HG02678 (cell line): ENCODE results near the gene LRRC39.

Source experiments
- ATAC-seq: cut with Tn5 transposase; IDR thresholded peaks from one replicate; pipeline ENCODE4 v1.9.1; 2021; ENCODE audit warnings: mild to moderate bottlenecking, moderate library complexity; ENCODE audit not compliant: unreplicated experiment

The LRRC39 gene

GRCh38 chr1:100151679-100152078 is 26.4 kb downstream of the LRRC39 start:
- ATAC-seq: no peak

DNA sequence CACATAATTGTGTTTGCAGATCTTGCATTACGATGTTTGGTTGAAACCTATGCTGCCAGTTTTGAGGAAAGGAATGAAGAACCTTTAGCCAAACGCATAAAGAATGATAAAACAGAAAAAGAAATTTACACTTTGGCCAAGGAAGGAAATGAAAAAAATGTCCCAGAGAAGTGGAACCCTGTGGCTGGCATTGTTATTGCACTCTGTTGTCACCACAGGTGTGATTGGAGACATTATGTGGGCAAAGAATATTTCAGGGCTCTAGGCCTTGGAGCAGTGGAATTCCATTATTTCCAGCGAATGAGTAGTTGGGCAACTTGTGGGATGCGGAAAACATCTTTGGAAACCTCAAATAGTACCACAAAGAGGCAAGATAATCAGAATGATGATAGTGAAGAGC is 30.2 kb downstream of the LRRC39 start:
- no peak for ATAC-seq

DNA sequence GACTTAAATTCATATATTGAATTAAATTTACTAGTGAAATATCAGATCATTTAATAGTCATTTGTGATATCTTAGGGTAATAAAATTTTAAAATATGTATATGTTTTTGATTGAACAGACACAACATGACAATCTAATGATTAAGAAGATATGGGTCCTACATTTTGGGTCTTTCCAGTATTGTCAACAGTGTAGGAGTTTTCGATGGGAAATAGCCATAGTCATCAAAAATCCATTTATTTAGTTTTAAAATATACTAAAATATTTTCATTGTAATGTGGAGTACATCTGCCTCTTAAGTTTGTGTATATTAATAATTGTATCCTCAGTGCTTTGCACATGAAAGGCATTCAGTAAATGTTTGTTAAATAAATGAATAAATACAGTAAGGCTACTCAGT is 31.1 kb downstream of the LRRC39 start:
- ATAC-seq: no peak

DNA sequence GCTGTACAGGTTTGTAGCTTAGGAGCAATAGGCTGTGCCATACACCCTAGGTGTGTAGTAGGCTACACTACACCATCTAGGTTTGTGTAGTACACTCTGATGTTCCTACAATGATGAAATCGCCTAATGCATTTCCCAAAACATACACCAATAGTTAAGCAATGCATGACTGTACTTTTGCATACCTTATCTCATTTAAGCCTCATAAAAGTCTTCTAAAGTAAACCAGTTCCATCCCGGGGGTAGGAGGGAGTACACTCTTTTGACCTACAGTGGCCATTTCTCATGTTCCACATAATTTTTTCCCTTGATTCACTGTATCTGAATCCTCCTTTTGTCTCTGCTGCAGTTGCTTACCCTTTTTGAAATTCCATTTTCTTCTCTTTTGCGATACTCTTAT is 32.9 kb downstream of the LRRC39 start:
- ATAC-seq: no peak

DNA sequence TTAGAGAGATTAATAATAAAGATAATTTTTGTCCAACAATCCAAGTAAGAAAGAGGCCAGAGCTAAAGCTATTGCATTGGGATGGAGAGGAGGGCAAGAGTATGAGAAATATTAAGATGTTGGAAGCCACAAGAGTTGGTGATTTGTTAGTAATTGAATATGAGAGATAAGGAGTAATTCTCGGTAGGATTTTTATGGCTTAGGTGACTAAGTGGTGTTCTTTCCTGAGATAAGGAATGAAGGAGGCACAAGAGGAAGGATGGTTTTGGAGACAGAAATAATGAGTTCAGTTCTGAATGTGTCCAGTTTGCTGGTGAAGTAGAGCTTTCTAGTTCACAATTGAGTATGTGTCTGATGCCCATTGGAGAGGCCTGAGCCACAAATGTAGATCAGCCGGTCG is 35.7 kb downstream of the LRRC39 start:
- ATAC-seq: no peak

- ATAC-seq: no peak
Observed at GRCh38 chr1:100141192-100141591, 36.9 kb downstream of the LRRC39 start.

- no peak for ATAC-seq
Observed at GRCh38 chr1:100137602-100138001, 40.5 kb downstream of the LRRC39 start.

DNA sequence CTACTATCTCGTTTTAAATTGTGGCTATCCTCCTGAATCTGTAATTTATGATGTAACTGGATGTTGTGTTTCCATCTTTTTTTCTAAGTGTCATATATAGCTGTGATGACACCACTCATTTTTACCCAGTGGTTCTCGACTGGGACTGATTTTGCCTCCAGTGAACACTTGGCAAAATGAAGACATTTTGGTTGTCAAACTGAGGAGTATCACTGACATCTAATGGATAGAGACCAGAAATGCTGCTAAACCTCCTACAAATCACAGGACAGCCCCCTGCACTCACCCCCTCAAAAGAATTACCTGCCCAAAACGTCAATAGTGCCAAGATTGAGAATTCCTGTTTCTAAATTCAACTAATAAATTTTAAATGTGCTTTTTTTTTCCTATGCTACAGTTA is 43.2 kb downstream of the LRRC39 start:
- ATAC-seq: no peak

DNA sequence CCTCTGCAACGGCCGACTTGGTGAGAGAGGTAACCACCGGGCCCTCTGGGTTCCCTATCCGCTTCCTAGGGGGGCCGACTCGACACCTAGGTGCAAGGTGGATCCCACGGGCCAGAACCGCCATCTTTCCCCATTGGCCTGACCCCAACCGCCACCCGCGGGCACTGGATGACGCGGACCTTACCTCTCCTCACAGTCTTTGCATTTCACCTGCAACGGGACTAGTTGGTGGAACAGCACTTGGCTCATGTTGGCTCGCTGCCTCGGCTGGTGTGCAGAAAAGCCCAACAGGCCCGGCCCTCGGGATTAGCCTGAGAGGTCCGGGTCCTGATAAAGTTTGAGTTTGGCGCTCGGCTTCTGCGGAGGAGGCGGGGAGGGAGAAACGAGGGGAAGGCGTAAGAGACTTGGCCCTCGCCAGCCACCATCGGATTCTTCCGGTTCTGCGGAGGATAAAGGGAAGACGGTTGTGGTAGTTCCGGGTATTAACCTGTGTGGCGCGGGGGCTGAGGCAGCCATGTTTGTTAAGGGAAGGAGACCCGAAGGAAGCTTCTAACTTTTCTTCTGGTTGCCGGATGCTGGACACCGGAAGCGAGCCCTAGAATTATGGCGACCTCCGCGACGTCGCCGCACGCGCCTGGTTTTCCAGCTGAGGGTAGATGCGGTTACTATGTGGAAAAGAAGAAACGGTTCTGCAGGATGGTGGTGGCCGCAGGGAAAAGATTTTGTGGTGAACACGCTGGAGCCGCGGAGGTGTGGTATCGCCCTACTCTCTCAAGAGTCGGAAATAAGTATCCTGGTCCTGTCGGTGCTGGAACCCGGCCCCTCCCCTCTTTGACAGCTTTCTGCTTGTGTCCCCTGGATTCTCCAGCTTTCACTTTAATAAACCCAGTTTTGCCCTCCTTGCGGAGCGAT is 45.2 kb downstream of the LRRC39 start, which contains the start of the genes SASS6 and TRMT13:
Gene SASS6, minus strand, starts transcription at position 365 of the 912 bp plus-strand sequence. Its CDS starts 116 bp downstream, at position 249.
Gene TRMT13, plus strand, starts transcription at position 598 of the 912 bp plus-strand sequence. Its CDS starts 6 bp downstream, at position 604.
- ATAC-seq: peak; percentile 91

- no peak for ATAC-seq
Observed at GRCh38 chr1:100131623-100132022, 46.4 kb downstream of the LRRC39 start.

GRCh38 chr1:100130552-100131077 is 47.4 kb downstream of the LRRC39 start:
- ATAC-seq: no peak

DNA sequence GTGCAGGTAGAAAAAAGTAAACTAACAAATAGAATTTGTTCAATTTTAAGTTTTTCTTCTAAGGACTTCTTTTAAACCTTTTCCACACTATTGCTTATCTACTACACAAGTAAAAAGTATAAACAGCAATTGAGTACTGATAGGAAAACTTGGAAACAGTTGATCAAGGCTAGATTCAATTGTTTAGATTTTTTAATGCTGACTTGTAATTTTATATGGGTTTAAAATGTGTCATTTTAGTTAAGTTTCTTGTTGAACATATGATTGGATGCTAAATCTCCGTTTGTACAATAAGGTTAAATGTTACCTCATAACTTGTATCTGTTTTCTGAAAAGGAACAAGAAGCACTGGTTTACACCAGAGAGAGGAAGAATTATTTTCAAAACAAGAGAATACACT is 50.8 kb downstream of the LRRC39 start:
- no peak for ATAC-seq

- no peak for ATAC-seq
Observed at GRCh38 chr1:100122177-100122576, 55.9 kb downstream of the LRRC39 start.

DNA sequence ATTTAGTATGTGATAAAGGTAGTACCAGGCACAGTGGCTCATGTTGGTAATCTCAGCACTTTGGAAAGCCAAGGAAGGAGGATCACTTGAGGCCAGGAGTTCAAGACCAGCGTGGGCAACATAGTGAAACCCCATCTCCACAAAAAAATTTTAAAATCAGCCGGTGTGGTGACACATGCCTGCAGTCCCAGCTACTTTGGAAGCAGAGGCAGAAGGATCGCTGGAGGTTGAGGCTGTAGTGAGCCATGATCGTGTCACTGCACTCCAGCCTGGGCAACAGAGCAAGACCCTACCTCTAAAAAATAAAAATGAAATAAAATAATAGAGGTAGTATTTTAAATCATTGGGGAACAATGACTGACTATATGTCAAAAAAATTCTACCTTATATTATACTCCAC is 62.5 kb downstream of the LRRC39 start:
- no peak for ATAC-seq

- ATAC-seq: no peak
Observed at GRCh38 chr1:100109554-100110066, 68.4 kb downstream of the LRRC39 start.

GRCh38 chr1:100107696-100108095 is 70.4 kb downstream of the LRRC39 start:
- no peak for ATAC-seq

- ATAC-seq: no peak
Observed at GRCh38 chr1:100101564-100101963, 76.5 kb downstream of the LRRC39 start.

DNA sequence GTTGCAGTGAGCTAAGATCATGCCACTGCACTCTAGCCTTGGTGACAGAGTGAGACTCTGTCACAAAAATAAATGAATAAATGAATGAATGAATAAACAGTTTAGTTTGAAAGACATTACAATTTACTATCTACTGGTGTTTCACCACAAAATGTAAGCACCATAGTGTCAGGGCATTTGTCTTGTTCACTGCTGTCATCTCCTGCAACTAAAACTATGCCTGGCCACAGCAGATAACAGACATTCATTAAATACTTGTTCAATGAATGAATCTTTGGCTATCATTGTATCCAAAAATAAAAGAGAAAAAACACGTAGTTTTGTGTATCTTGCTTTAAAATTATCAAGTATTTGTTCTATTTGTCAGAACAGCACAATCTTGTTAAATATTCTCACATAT is 77.9 kb downstream of the LRRC39 start:
- no peak for ATAC-seq
